Endothelial cell of umbilical vein (primary cell): Measurements from ENCODE around the gene SUPT20HL1. TPM values are rescaled to one million over a fixed set of nuclear protein-coding genes. Genes with fewer than 3 reads are reported as not detected.
A peak's percentile ranks its signal among the peaks of the same experiment; 100 is the strongest.

Experiments
- BruUV-seq: library from RNA; stranded (reverse); fragments of 400-500 nt; replicated peaks from 2 replicates; lab custom pipeline; 2021; lab: Mats Ljungman, UMichigan
- CTCF ChIA-PET: fragments of 300-600, 350-600 bp; sonication (Branson Sonifier 250); formaldehyde crosslinking; loops from one replicate; lab custom pipeline; 2021; ENCODE audit warnings: antibody characterized with exemption, inconsistent platforms; lab: Charles Lee
- POLR2A ChIA-PET: fragments of 300-600, 350-600 bp; sonication (Branson Sonifier 250); formaldehyde crosslinking; loops from one replicate; lab custom pipeline; 2021; ENCODE audit warnings: antibody characterized with exemption, inconsistent platforms; lab: Charles Lee
- DNase-seq: peaks from one replicate; pipeline ENCODE4 v3.0.0-alpha.2; 2011; ENCODE audit warnings: low read depth, low spot score
- FAIRE-seq: peaks from 2 replicates; lab custom pipeline; 2011; peaks lifted over from hg19 to GRCh38; lab: Jason Lieb, UNC
- H2AFZ ChIP-seq: 2 replicates; pipeline ENCODE4 v1.6.0; 2012; ENCODE audit warnings: low read depth, low read length, control low read depth, inconsistent platforms
- H3K27ac ChIP-seq: 2 replicates; pipeline ENCODE4 v1.5.1; 2011; ENCODE audit warnings: low read depth, mild to moderate bottlenecking, control low read depth, low read length, moderate library complexity; ENCODE audit not compliant: insufficient read depth
- H3K27me3 ChIP-seq, 2 experiments: 2 replicates each; pipeline versions ENCODE4 v1.6.0 to v1.6.1; 2011; ENCODE audit warnings: low read length in 2 of 2, mixed read lengths in 1 of 2; ENCODE audit not compliant: control insufficient read depth in 2 of 2, insufficient read depth in 2 of 2
- H3K36me3 ChIP-seq, 2 experiments: 2 replicates in 1 of 2; 3 replicates in 1 of 2; pipeline ENCODE4 v1.5.1; 2011; ENCODE audit warnings: low read length in 2 of 2, mild to moderate bottlenecking in 1 of 2, moderate library complexity in 1 of 2; ENCODE audit not compliant: control insufficient read depth in 2 of 2, insufficient read depth in 2 of 2; ENCODE audit errors: extremely low read depth in 1 of 2
- H3K4me1 ChIP-seq: 3 replicates; pipeline ENCODE4 v1.5.1; 2011; ENCODE audit warnings: mild to moderate bottlenecking, low read length; ENCODE audit not compliant: control insufficient read depth, insufficient read depth; ENCODE audit errors: extremely low read depth
- H3K4me2 ChIP-seq: 2 replicates; pipeline ENCODE4 v1.6.1; 2011; ENCODE audit warnings: low read length, control low read depth, mixed read lengths; ENCODE audit not compliant: insufficient read depth
- H3K4me3 ChIP-seq, 3 experiments: fragments of 200-600 bp in 1 of 3; sonication (generic), shearing (Covaris generic) in 1 of 3; replicated peaks in 1 of 3; 2 replicates each; pipeline ENCODE4 v1.5.1; 2011 to 2016; ENCODE audit warnings: control low read depth in 3 of 3, low read length in 3 of 3, mild to moderate bottlenecking in 2 of 3, inconsistent platforms in 1 of 3, low read depth in 1 of 3, moderate library complexity in 1 of 3; ENCODE audit not compliant: insufficient read depth in 1 of 3
- H3K79me2 ChIP-seq: 2 replicates; pipeline ENCODE4 v1.6.0; 2012; ENCODE audit warnings: low read length, inconsistent platforms; ENCODE audit not compliant: control insufficient read depth, insufficient read depth
- H3K9ac ChIP-seq: replicated peaks from 2 replicates; pipeline ENCODE3; 2011; ENCODE audit warnings: low read length, control low read depth; ENCODE audit not compliant: insufficient read depth; ENCODE audit errors: extremely low read depth
- H3K9me1 ChIP-seq: replicated peaks from 3 replicates; pipeline ENCODE4 v1.6.0; 2011; ENCODE audit warnings: mild to moderate bottlenecking, low read length; ENCODE audit not compliant: control insufficient read depth, insufficient read depth; ENCODE audit errors: extremely low read depth
- H3K9me3 ChIP-seq: replicated peaks from 2 replicates; pipeline ENCODE4 v1.5.1; 2012; ENCODE audit warnings: low read length, inconsistent platforms; ENCODE audit not compliant: control insufficient read depth, insufficient read depth
- H4K20me1 ChIP-seq: replicated peaks from 2 replicates; pipeline ENCODE3; 2011; ENCODE audit warnings: mild to moderate bottlenecking, low read length; ENCODE audit not compliant: control insufficient read depth, insufficient read depth; ENCODE audit errors: extremely low read depth
- CTCF ChIP-seq, 2 donors: IDR thresholded peaks; 1 replicate in 1 of 2; 2 replicates in 1 of 2; pipeline ENCODE4 v1.5.1; 2011; ENCODE audit warnings: low read length in 2 of 2, mild to moderate bottlenecking in 2 of 2, moderate library complexity in 2 of 2, control low read depth in 1 of 2, inconsistent platforms in 1 of 2, low read depth in 1 of 2; ENCODE audit not compliant: insufficient read depth in 1 of 2; ENCODE audit errors: extremely low read depth in 1 of 2
- EZH2 ChIP-seq: IDR thresholded peaks from 2 replicates; pipeline ENCODE4 v1.6.1; 2012; ENCODE audit warnings: borderline replicate concordance, low read depth, mild to moderate bottlenecking, moderate library complexity, low read length, inconsistent platforms; ENCODE audit not compliant: severe bottlenecking
- FOS ChIP-seq: IDR thresholded peaks from 2 replicates; pipeline ENCODE4 v1.6.1; 2011; ENCODE audit warnings: mild to moderate bottlenecking, low read length, moderate library complexity, borderline replicate concordance; ENCODE audit not compliant: insufficient read depth
- GATA2 ChIP-seq: IDR thresholded peaks from 2 replicates; pipeline ENCODE4 v1.7.0; 2011; ENCODE audit warnings: low read depth, mild to moderate bottlenecking, moderate library complexity, mixed read lengths, low read length; ENCODE audit not compliant: insufficient read length, insufficient read depth
- JUN ChIP-seq: IDR thresholded peaks from 2 replicates; pipeline ENCODE4 v1.6.1; 2011; ENCODE audit warnings: borderline replicate concordance, low read depth; ENCODE audit not compliant: insufficient read length, insufficient read depth
- MAX ChIP-seq: IDR thresholded peaks from 2 replicates; pipeline ENCODE4 v1.6.1; 2011; ENCODE audit not compliant: insufficient read depth, insufficient read length
- MYC ChIP-seq: IDR thresholded peaks from one replicate; pipeline ENCODE4 v1.6.1; 2011; ENCODE audit warnings: mild to moderate bottlenecking, low read depth, low read length
- POLR2A ChIP-seq: IDR thresholded peaks from 2 replicates; pipeline ENCODE4 v1.6.1; 2012; ENCODE audit warnings: low read depth, mild to moderate bottlenecking, control low read depth, low read length
- POLR2AphosphoS5 ChIP-seq: IDR thresholded peaks from 2 replicates; pipeline ENCODE4 v1.6.1; 2012; ENCODE audit warnings: low read depth, mild to moderate bottlenecking, control low read depth, low read length, moderate library complexity; ENCODE audit not compliant: insufficient read depth
- dilution Hi-C: fragments of 300-500 bp; cut with MboI; formaldehyde crosslinking; loops from one replicate; pipeline ENCODE4 v1.15.0; 2019; ENCODE audit warnings: low sequenced_read_pairs; ENCODE audit not compliant: extremely low pct_ligation_motif_present
- intact Hi-C: fragments of 100-400 bp; cut with micrococcal nuclease; formaldehyde crosslinking; loops from one replicate; pipeline ENCODE4 v1.10.0; 2022
- polyA plus RNA-seq, 4 experiments: library from polyadenylated mRNA; depleted of rRNA in 3 of 4; stranded (reverse) in 3 of 4; unstranded in 1 of 4; fragments of >200 nt; gene quantifications; 2 replicates each; pipeline versions ENCODE4 v1.2.1 to v1.2.3, GENCODE V29; 2011 to 2012; ENCODE audit warnings: missing spikeins in 1 of 4
- total RNA-seq: library from RNA; stranded (reverse); gene quantifications from 2 replicates; pipeline ENCODE4 v1.2.3, GENCODE V29; 2021

The SUPT20HL1 gene
- total and polyA plus RNA-seq, 2 donors (not counting 3 experiments of a cell fraction or from before 2014, with no cell fraction given): not detected

- dilution Hi-C loops (no loop called here), intact Hi-C loops (no loop called here)
- no peak for DNase-seq
- no peak overlapping the region for H3K4me2 ChIP-seq
- ChIA-PET POLR2A (no interaction called here), CTCF (interaction anchor here (0.6 to 1.1 kb wide), 2 partner anchors 122 to 428 kb away, joined by 3 read pairs; no protein-coding TSS in a partner anchor)
- peaks cover 0 to 3% of the 10 kb centered on the region in 2 experiments for H3K27me3 ChIP-seq
- FAIRE-seq: peak; percentile 61
- H3K4me3 ChIP-seq: no peak overlapping the region
- H3K9me3 ChIP-seq: no peaks in the 10 kb centered on the region
- no TSS peak for BruUV-seq
- TF ChIP-seq MAX (no peak), MYC (no peak), POLR2A (no peak), FOS (no peak), POLR2AphosphoS5 (no peak), EZH2 (no peak), JUN (no peak), CTCF (IDR thresholded peaks at IDR 0.05; ENCODE audit: extremely low read depth in 1 of 2, insufficient read depth in 1 of 2, low read depth in 1 of 2, low read length in 2 of 2) (no peak), GATA2 (no peak)
- no peaks in the 10 kb centered on the region for H4K20me1 ChIP-seq
- H3K4me1 ChIP-seq: no peaks in the 10 kb centered on the region
- H2AFZ ChIP-seq: no peak overlapping the region
- no peak overlapping the region for H3K9ac ChIP-seq
- no peaks in the 10 kb centered on the region for H3K9me1 ChIP-seq
- no peaks in the 10 kb centered on the region for H3K36me3 ChIP-seq
- H3K79me2 ChIP-seq: no peaks in the 10 kb centered on the region
- no peak overlapping the region for H3K27ac ChIP-seq
Measured at GRCh38 chrX:24375600-24376131, 15.2 kb downstream of the SUPT20HL1 start.
